Measurements from ENCODE around the gene HNF4A. TPM values are rescaled to one million over a fixed set of nuclear protein-coding genes. Genes with fewer than 3 reads are reported as not detected.
A peak's percentile ranks its signal among the peaks of the same experiment; 100 is the strongest.

HNF4A gene
- total RNA-seq, 6 experiments from 2014 or later = 101 to 255 (median 157) TPM

DNA sequence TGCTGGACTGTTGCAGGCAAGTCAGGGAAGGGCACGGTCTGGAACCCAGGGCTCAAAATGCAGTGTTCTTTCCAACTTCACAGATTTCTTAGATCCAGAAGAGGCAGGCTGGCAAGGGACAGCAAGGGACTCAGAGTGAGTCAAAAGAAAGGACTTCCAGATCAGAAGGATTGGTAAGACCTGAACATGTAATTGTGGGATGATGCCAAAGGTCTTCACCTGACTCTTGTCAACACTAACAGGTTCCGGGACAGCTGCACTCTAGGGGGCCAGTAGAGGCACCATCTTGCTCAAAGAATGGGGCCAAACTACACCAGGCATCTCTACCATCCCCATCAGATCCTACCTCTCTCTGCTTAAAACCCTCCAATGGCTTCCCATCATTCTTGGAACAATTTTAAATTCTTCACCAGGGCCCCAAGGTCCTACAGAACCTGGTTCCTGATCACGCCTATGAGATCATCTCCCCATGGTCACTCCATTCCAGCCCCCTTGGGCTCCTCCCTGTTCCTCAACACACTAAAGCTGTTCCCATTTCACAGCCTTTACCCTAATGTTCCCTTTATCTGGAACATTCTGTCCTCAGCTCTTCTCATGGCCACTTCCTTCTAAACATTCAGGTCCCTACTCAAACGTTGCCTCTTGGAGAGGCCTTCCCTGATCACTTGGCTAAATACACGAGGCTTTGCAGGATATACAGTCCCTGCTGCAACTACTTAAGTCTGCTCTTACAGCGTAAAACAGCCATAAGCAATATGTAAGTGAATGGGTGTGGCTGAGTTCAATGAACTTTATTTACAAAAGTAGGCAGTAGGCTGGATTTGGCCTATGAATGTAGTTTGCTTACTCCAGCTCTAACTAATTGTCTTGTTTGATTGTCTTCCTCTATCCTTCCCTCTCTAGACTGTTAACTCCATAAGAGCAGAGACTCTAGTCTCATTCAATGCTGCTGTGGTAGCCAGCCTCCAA is 90.5 kb downstream of the HNF4A start:
- intact Hi-C loops (cut with DNase I) = no loop called here
- Histone ChIP-seq H3K9me3 (no peaks in the 10 kb centered on the region), H3K4me3 (no peak overlapping the region), H3K27me3 (no peaks in the 10 kb centered on the region), H3K36me3 (no peaks in the 10 kb centered on the region), H3K4me1 (peaks cover 0 to 30% (median 5%) of the 10 kb centered on the region in 4 donors), H3K27ac (peak overlapping the region in 2 of 3 donors; percentile 15 to 92)
- DNase-seq (no peak), ATAC-seq (no peak)
- 70% methylated on average over 5 of the region's 6 CpGs for WGBS (ENCODE audit: insufficient coverage, low coverage, low lambda C conversion rate, missing lambda C conversion rate)
- TF ChIP-seq, protein P1, sequence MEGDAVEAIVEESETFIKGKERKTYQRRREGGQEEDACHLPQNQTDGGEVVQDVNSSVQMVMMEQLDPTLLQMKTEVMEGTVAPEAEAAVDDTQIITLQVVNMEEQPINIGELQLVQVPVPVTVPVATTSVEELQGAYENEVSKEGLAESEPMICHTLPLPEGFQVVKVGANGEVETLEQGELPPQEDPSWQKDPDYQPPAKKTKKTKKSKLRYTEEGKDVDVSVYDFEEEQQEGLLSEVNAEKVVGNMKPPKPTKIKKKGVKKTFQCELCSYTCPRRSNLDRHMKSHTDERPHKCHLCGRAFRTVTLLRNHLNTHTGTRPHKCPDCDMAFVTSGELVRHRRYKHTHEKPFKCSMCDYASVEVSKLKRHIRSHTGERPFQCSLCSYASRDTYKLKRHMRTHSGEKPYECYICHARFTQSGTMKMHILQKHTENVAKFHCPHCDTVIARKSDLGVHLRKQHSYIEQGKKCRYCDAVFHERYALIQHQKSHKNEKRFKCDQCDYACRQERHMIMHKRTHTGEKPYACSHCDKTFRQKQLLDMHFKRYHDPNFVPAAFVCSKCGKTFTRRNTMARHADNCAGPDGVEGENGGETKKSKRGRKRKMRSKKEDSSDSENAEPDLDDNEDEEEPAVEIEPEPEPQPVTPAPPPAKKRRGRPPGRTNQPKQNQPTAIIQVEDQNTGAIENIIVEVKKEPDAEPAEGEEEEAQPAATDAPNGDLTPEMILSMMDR (IDR thresholded peaks at IDR 0.05) = no peak
- TF ChIP-seq POLR2A (IDR thresholded peaks at IDR 0.05) = no peak

DNA sequence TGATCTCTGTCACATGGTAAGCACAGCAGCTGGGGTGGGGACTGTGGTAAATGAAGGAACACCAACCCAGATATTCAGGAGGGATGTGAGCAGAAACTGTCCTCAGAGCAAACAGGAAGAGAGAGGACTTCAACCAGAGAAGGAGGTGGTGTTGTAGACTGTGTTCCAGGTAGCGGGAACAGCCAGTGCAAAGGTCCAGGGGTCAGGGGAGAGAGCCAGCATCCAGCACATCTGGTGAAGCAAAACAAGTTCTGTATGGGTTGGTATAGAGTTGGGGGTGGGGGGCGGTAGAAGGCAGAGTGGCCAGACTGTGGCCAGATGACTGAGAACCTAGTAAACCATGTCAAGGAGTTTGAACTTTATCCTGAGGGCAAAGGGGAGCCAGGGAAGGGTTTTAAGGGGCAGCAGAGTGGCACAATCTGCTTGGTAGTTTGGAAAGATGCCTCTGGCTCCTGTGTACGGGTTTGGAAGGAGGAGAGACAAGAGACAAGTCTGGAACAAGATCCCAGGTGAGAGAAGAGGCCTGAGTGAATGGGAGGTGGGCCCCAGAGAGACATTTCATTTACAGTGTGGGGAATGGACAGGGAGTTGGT is 92.4 kb downstream of the HNF4A start:
- Histone ChIP-seq H3K27me3 (no peaks in the 10 kb centered on the region), H3K4me1 (peaks cover 2 to 43% (median 10%) of the 10 kb centered on the region in 4 donors), H3K9me3 (no peaks in the 10 kb centered on the region), H3K36me3 (no peaks in the 10 kb centered on the region), H3K4me3 (peak overlapping the region; percentile 4 to 65 (median 62)), H3K27ac (peak overlapping the region; percentile 74 to 92 (median 90))
- ATAC-seq (peak; percentile 42 to 72 (median 64)), DNase-seq (peak; percentile 60 to 96 (median 89))
- intact Hi-C loops (cut with DNase I) = no loop called here
- peak; percentile 51 for TF ChIP-seq POLR2A (IDR thresholded peaks at IDR 0.05)
- TF ChIP-seq, protein P1 (IDR thresholded peaks at IDR 0.05) = no peak
- 32% methylated on average over 3 of the region's 3 CpGs for WGBS (ENCODE audit: insufficient coverage, low coverage, low lambda C conversion rate, missing lambda C conversion rate)

DNA sequence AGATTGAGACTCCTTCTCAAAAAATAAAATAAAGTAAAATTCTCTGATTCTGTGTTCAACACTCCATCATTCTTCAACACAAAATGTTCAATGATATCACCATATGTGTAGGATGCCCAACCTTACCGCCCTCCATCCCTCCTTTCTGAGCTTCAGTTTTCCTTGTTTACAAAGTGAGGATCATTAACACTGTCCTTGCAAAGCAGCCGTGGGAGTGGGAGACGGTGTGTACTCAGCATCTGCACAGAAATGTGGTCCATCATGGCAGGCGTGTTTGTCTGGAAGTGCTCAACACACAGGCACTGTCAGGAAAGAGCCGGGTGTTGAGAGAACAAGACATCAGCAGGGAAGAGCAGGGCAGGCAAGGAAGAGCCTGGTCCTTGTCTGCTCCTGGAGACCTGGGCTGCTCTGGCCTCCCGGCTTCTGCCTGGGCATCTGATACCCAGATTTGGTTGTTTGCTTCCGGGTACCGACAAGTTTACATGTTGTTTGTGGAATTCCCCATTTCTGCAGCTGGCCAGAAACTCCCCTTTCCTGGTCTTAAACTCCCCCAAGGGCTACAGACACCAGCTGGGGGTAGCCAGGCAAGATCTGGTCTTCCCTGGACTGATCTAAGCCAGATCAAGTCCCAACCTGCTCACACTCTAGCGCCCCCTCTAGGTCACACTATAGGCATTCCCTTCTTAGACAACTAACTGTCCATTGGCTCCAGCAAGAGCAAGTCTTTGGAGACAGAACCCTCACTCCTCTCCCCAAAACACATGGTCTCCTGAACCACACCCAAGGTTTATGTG is 93.5 kb downstream of the HNF4A start:
- H3K4me3 ChIP-seq = peak overlapping the region; percentile 0 to 65 (median 62)
- DNase-seq (peak; percentile 51 to 89 (median 72)), ATAC-seq (peak; percentile 56 to 68 (median 60))
- H3K36me3 ChIP-seq = no peaks in the 10 kb centered on the region
- no peaks in the 10 kb centered on the region for H3K27me3 ChIP-seq
- 25% methylated on average over 5 of the region's 9 CpGs for WGBS (ENCODE audit: insufficient coverage, low coverage, low lambda C conversion rate, missing lambda C conversion rate)
- peaks cover 2 to 46% (median 12%) of the 10 kb centered on the region in 4 donors for H3K4me1 ChIP-seq
- peak overlapping the region; percentile 74 to 92 (median 90) for H3K27ac ChIP-seq
- no peaks in the 10 kb centered on the region for H3K9me3 ChIP-seq
- TF ChIP-seq, protein P1 (IDR thresholded peaks at IDR 0.05) = peak; percentile 45 to 71 (median 70)
- TF ChIP-seq POLR2A (IDR thresholded peaks at IDR 0.05) = peak; percentile 69
- intact Hi-C loops (cut with DNase I) = no loop called here

DNA sequence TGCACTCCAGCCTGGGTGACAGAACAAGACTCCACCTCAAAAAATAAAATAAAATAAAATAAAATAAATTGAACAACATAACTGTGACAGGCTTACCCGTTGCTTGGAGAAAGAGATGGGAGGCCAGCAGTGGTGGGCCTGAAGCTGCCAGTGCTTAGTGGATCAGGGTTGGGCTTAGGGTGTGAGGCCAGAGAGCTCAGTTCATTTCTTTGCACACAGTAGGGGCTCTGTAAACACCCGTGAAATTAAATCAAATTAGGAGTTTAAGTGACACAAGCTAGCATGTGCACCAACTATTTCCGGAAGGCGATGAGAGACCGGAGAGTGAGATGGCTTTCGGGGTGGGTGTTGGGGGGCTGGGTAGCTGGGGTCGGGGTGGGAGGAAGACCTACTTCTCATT is 94.4 kb downstream of the HNF4A start:
- TF ChIP-seq, protein P1 (IDR thresholded peaks at IDR 0.05) = no peak
- TF ChIP-seq POLR2A (IDR thresholded peaks at IDR 0.05) = no peak
- DNase-seq (no peak), ATAC-seq (peak in 3 of 4 donors; percentile 6 to 55 (median 35))
- Histone ChIP-seq H3K9me3 (no peaks in the 10 kb centered on the region), H3K36me3 (no peaks in the 10 kb centered on the region), H3K4me1 (peaks cover 2 to 46% (median 12%) of the 10 kb centered on the region in 4 donors), H3K27me3 (no peaks in the 10 kb centered on the region), H3K4me3 (peak overlapping the region in 2 of 3 donors; percentile 62 to 65), H3K27ac (peak overlapping the region; percentile 74 to 92 (median 90))
- 23% methylated on average over 7 of the region's 7 CpGs for WGBS (ENCODE audit: insufficient coverage, low coverage, low lambda C conversion rate, missing lambda C conversion rate)
- intact Hi-C loops (cut with DNase I) = loop anchor here in 1 of 2 donors (10.0 kb wide), 1 partner anchor 45 kb away; no protein-coding TSS in a partner anchor
